Activated CD4-positive, alpha-beta memory T cell treated with anti-CD3 and anti-CD28 coated beads, Interleukin-2, amount 10 ng/mL, durations not matched to agents 7 days and 5 days (primary cell): ENCODE results near the gene TBC1D1. TPM values are rescaled to one million over a fixed set of nuclear protein-coding genes. Genes with fewer than 3 reads are reported as not detected.

Experiments
- CTCF ChIA-PET: fragments of 350-600 bp; sonication (Branson Sonifier 250); formaldehyde crosslinking; loops from one replicate; lab custom pipeline; 2021; ENCODE audit warnings: antibody characterized with exemption, inconsistent platforms; lab: Charles Lee
- POLR2A ChIA-PET: fragments of 350-600 bp; sonication (Branson Sonifier 250); formaldehyde crosslinking; loops from one replicate; lab custom pipeline; 2021; ENCODE audit warnings: antibody characterized with exemption; lab: Charles Lee
- DNase-seq: peaks from one replicate; pipeline ENCODE4 v3.0.0-alpha.2; 2020
- H3K27ac Mint-ChIP-seq: one replicate; pipeline ENCODE4 v1.8.0; 2021; ENCODE audit warnings: mild to moderate bottlenecking, mixed read lengths
- H3K27me3 Mint-ChIP-seq: one replicate; pipeline ENCODE4 v1.8.0; 2021; ENCODE audit warnings: mixed read lengths
- H3K36me3 Mint-ChIP-seq: one replicate; pipeline ENCODE4 v1.8.0; 2021; ENCODE audit warnings: low read depth, mixed read lengths
- H3K4me1 Mint-ChIP-seq: one replicate; pipeline ENCODE4 v1.8.0; 2021; ENCODE audit warnings: mixed read lengths
- H3K4me3 Mint-ChIP-seq: one replicate; pipeline ENCODE4 v1.8.0; 2021; ENCODE audit warnings: mild to moderate bottlenecking, mixed read lengths
- H3K9me3 Mint-ChIP-seq: one replicate; pipeline ENCODE4 v1.8.0; 2021; ENCODE audit warnings: mixed read lengths
- total RNA-seq, 2 experiments: library from RNA; stranded (reverse); gene quantifications; one replicate each; pipeline ENCODE4 v1.2.3, GENCODE V29; 2021

TBC1D1 gene
- total RNA-seq, 2 experiments from 2014 or later, result 58.8 to 62.3 TPM

DNA sequence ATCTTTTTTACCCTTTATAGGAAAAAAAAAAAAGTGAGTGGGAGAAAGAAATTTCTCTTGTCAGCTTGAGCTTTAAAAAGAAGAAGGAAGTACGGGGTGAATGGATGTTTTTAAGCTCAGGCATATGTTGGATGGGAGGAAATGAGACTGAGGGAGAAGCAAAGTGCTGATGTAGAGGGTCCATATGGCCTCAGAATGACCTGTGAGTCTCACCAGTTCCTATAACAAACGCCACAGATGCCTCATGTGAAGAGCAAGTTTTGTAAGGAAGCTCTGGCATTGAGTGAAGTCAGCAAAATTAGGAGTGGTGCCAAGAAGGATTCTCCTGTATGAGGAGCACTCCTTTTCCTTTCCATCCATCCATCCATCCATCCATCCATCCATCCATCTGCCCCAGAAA, 283.9 kb downstream of the TBC1D1 start:
- Mint-ChIP-seq H3K27me3 (peaks cover 30% of the 10 kb centered on the region), H3K36me3 (no peaks in the 10 kb centered on the region), H3K27ac (no peak overlapping the region), H3K9me3 (peaks cover 2% of the 10 kb centered on the region), H3K4me1 (peaks cover 40% of the 10 kb centered on the region), H3K4me3 (no peak overlapping the region)
- no peak for DNase-seq
- CTCF ChIA-PET, result interaction anchor here (0.8 to 8.6 kb wide), 9 partner anchors 14 to 555 kb away, joined by 3 to 98 read pairs (median 7); no protein-coding TSS in a partner anchor
- POLR2A ChIA-PET, result interaction anchor here (0.7 to 6.7 kb wide), 7 partner anchors 10 to 681 kb away, joined by 3 to 65 read pairs (median 4); no protein-coding TSS in a partner anchor

DNA sequence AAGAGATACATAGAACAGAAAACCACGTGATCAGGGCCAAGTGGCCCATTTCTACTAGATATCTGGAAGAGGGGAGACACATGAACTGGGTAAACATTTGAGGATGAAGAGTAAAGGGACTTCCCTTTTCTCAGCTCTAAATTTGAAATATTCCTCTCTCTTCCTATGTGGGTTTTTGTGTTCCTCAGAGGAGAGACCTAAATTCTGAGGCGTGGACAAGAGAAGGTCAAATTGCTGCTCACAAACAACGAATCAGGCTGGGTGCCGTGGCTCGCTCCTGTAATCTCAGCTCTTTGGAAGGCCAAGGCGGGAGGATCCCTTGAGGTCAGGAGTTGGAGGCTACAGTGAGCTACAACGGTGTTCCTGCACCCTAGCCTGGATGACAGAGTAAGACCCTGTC, 285.3 kb downstream of the TBC1D1 start:
- Mint-ChIP-seq H3K9me3 (peaks cover 2% of the 10 kb centered on the region), H3K4me1 (peaks cover 41% of the 10 kb centered on the region), H3K4me3 (no peak overlapping the region), H3K36me3 (no peaks in the 10 kb centered on the region), H3K27ac (no peak overlapping the region), H3K27me3 (peaks cover 37% of the 10 kb centered on the region)
- no peak for DNase-seq
- CTCF ChIA-PET, result interaction anchor here (0.5 to 8.6 kb wide), 8 partner anchors 10 to 551 kb away, joined by 3 to 98 read pairs (median 42); no protein-coding TSS in a partner anchor
- POLR2A ChIA-PET, result interaction anchor here (1.0 to 6.7 kb wide), 5 partner anchors 13 to 490 kb away, joined by 3 to 65 read pairs (median 5); no protein-coding TSS in a partner anchor

- peaks cover 1% of the 10 kb centered on the region for H3K9me3 Mint-ChIP-seq
- ChIA-PET POLR2A (interaction anchor here (0.6 to 6.7 kb wide), 13 partner anchors 13 to 627 kb away, joined by 3 to 65 read pairs (median 5); partner anchors contain the start of gene TLR1), CTCF (interaction anchor here (0.7 to 8.6 kb wide), 15 partner anchors 11 to 627 kb away, joined by 3 to 98 read pairs (median 11); no protein-coding TSS in a partner anchor)
- H3K4me1 Mint-ChIP-seq, result peaks cover 41% of the 10 kb centered on the region
- DNase-seq, result peak; percentile 74
- H3K4me3 Mint-ChIP-seq, result peak overlapping the region; percentile 39
- H3K27ac Mint-ChIP-seq, result peak overlapping the region; percentile 87
- H3K27me3 Mint-ChIP-seq, result peaks cover 39% of the 10 kb centered on the region
- no peaks in the 10 kb centered on the region for H3K36me3 Mint-ChIP-seq
Measured at GRCh38 chr4:38177035-38177546, 286.2 kb downstream of the TBC1D1 start.

DNA sequence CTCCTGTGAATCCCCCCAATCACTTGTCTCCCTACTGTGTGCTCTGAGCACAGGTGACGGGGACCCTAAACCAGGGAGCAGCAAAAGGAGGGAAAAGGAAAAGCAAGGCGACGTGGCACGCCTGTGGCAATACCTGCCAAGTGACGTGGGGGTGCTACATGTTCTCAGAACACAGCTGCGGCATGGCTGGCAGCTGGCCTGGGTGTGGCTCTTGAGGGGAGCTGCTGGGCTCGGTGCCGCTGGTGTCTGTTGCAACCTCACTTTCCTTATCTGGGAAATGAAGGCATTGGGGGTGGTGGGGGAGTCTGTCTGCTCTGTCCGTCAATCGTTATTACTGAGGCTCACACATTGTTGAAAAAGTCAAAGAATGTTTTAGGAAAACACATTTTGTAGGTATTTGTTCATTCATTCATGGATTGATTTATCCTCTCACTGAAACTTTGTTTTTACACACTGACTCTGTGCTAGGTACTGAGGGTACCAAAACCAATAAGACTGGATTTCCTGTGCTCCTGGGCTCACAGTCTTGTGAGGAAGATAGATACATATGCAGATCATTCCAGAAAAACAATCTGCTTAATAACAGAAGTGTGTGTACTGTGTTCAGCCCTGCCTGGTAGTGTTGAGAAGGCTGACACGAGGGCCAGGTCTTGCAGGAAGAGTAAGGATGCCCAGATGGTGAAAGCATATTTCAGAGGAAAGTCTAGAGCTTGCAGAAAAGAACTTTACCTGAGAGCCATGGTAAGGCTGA, 286.9 kb downstream of the TBC1D1 start:
- H3K4me1 Mint-ChIP-seq, result peaks cover 41% of the 10 kb centered on the region
- no peaks in the 10 kb centered on the region for H3K9me3 Mint-ChIP-seq
- H3K27ac Mint-ChIP-seq, result peak overlapping the region; percentile 87
- ChIA-PET POLR2A (interaction anchor here (1.0 to 6.7 kb wide), 13 partner anchors 14 to 626 kb away, joined by 3 to 65 read pairs (median 5); partner anchors contain the start of gene TLR1), CTCF (interaction anchor here (0.7 to 8.6 kb wide), 14 partner anchors 11 to 626 kb away, joined by 3 to 98 read pairs (median 13); no protein-coding TSS in a partner anchor)
- H3K4me3 Mint-ChIP-seq, result peak overlapping the region; percentile 18
- peak; percentile 55 for DNase-seq
- no peaks in the 10 kb centered on the region for H3K36me3 Mint-ChIP-seq
- peaks cover 34% of the 10 kb centered on the region for H3K27me3 Mint-ChIP-seq

GRCh38 chr4:38178392-38178995, 287.6 kb downstream of the TBC1D1 start:
- peaks cover 40% of the 10 kb centered on the region for H3K4me1 Mint-ChIP-seq

GRCh38 chr4:38179690-38180377, 288.9 kb downstream of the TBC1D1 start:
- ChIA-PET CTCF (interaction anchor here (0.6 to 8.6 kb wide), 55 partner anchors 11 to 690 kb away, joined by 3 to 98 read pairs (median 4); partner anchors contain the start of gene TLR10), POLR2A (interaction anchor here (0.7 to 6.7 kb wide), 10 partner anchors 47 to 551 kb away, joined by 3 to 65 read pairs (median 3); no protein-coding TSS in a partner anchor)
- DNase-seq, result peak; percentile 76
- H3K4me1 Mint-ChIP-seq, result peaks cover 38% of the 10 kb centered on the region
- H3K9me3 Mint-ChIP-seq, result no peaks in the 10 kb centered on the region
- no peak overlapping the region for H3K4me3 Mint-ChIP-seq
- H3K27me3 Mint-ChIP-seq, result peaks cover 42% of the 10 kb centered on the region
- no peak overlapping the region for H3K27ac Mint-ChIP-seq
- H3K36me3 Mint-ChIP-seq, result no peaks in the 10 kb centered on the region

More at GRCh38 chr4:38178392-38178995, 287.6 kb downstream of the TBC1D1 start:
- H3K4me3 Mint-ChIP-seq, result no peak overlapping the region
- no peak for DNase-seq
- peaks cover 35% of the 10 kb centered on the region for H3K27me3 Mint-ChIP-seq
- H3K27ac Mint-ChIP-seq, result peak overlapping the region; percentile 87
- no peaks in the 10 kb centered on the region for H3K9me3 Mint-ChIP-seq
- POLR2A ChIA-PET, result interaction anchor here (1.0 to 6.7 kb wide), 9 partner anchors 18 to 496 kb away, joined by 3 to 65 read pairs (median 9); no protein-coding TSS in a partner anchor
- no peaks in the 10 kb centered on the region for H3K36me3 Mint-ChIP-seq
- CTCF ChIA-PET, result interaction anchor here (0.6 to 8.6 kb wide), 28 partner anchors 12 to 604 kb away, joined by 3 to 98 read pairs (median 10); partner anchors contain the start of gene TLR10

DNA sequence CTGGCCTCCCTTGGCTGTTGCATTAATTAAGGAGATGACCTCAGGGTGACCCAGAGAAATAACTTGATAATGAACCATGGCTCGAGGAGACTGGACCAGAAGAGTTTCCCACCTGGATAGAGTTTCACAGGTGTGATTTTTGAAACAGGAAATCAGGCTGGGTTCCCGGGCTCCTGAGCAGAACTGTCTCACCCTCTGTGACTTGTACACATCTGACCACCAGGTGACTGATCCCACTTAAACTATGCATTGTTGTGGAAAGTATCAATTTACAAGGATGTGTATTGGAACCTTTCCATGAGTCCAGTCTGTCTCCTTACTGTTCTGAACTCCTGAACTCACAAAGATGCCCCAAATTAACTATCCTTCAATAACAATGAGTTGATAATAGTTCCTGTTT, 289.6 kb downstream of the TBC1D1 start:
- H3K9me3 Mint-ChIP-seq, result no peaks in the 10 kb centered on the region
- peaks cover 38% of the 10 kb centered on the region for H3K27me3 Mint-ChIP-seq
- no peak overlapping the region for H3K4me3 Mint-ChIP-seq
- peaks cover 34% of the 10 kb centered on the region for H3K4me1 Mint-ChIP-seq
- POLR2A ChIA-PET, result interaction anchor here (1.2 to 2.6 kb wide), 3 partner anchors 51 to 494 kb away, joined by 3 to 9 read pairs (median 4); no protein-coding TSS in a partner anchor
- CTCF ChIA-PET, result interaction anchor here (0.6 to 8.6 kb wide), 33 partner anchors 11 to 676 kb away, joined by 3 to 98 read pairs (median 5); partner anchors contain the start of genes TLR1 and TLR10
- no peak for DNase-seq
- no peak overlapping the region for H3K27ac Mint-ChIP-seq
- H3K36me3 Mint-ChIP-seq, result no peaks in the 10 kb centered on the region

GRCh38 chr4:38181286-38181685, 290.4 kb downstream of the TBC1D1 start:
- no peaks in the 10 kb centered on the region for H3K36me3 Mint-ChIP-seq

DNA sequence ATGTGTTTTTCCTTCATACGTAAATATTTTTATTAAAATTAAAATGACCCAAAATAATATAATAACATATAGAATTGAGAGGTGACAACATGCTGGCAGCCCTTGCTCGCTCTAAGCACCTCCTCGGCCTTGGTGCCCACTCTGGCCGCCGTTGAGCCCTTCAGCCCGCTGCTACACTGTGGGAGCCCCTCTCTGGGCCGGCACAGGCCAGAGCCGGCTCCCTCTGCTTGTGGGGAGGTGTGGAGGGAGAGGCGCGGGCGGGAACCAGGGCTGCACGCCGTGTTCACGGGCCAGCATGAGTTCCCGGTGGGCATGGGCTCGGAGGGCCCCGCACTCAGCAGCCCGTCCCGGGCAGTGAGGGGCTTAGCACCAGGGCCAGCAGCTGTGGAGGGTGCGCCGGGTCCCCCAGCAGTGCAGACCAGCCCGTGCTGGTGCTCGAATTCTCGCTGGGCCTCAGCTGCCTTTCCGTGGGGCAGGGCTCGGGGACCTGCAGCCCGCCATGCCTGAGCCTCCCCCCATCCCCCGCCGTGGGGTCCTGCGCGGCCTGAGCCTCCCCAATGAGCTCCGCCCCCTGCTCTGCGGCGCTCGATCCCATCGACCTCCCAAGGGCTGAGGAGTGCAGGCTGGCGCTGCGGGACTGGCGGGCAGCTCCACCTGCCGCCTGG, 291.6 kb downstream of the TBC1D1 start:
- CTCF ChIA-PET, result interaction anchor here (0.7 to 8.6 kb wide), 5 partner anchors 63 to 548 kb away, joined by 3 to 98 read pairs (median 63); no protein-coding TSS in a partner anchor
- Mint-ChIP-seq H3K27ac (no peak overlapping the region), H3K4me3 (no peak overlapping the region), H3K27me3 (peaks cover 42% of the 10 kb centered on the region), H3K9me3 (no peaks in the 10 kb centered on the region), H3K4me1 (peaks cover 21% of the 10 kb centered on the region), H3K36me3 (no peaks in the 10 kb centered on the region)
- no peak for DNase-seq
- POLR2A ChIA-PET, result no interaction called here

More at GRCh38 chr4:38181286-38181685, 290.4 kb downstream of the TBC1D1 start:
- no peak for DNase-seq
- CTCF ChIA-PET, result interaction anchor here (1.2 to 8.6 kb wide), 12 partner anchors 12 to 624 kb away, joined by 3 to 98 read pairs (median 38); partner anchors contain the start of genes TLR1 and TLR10
- H3K27ac Mint-ChIP-seq, result no peak overlapping the region
- peaks cover 37% of the 10 kb centered on the region for H3K27me3 Mint-ChIP-seq
- H3K9me3 Mint-ChIP-seq, result no peaks in the 10 kb centered on the region
- H3K4me1 Mint-ChIP-seq, result peaks cover 30% of the 10 kb centered on the region
- H3K4me3 Mint-ChIP-seq, result no peak overlapping the region
- POLR2A ChIA-PET, result interaction anchor here (1.2 kb wide), 1 partner anchor 139 kb away, joined by 3 read pairs; no protein-coding TSS in a partner anchor

- H3K4me1 Mint-ChIP-seq, result peaks cover 5% of the 10 kb centered on the region
- CTCF ChIA-PET, result interaction anchor here (1.1 to 1.8 kb wide), 2 partner anchors 106 to 491 kb away, joined by 3 to 10 read pairs; no protein-coding TSS in a partner anchor
- no peak for DNase-seq
- H3K4me3 Mint-ChIP-seq, result no peak overlapping the region
- H3K27me3 Mint-ChIP-seq, result peaks cover 35% of the 10 kb centered on the region
- no peaks in the 10 kb centered on the region for H3K36me3 Mint-ChIP-seq
- POLR2A ChIA-PET, result no interaction called here
- no peaks in the 10 kb centered on the region for H3K9me3 Mint-ChIP-seq
- no peak overlapping the region for H3K27ac Mint-ChIP-seq
Measured at GRCh38 chr4:38184404-38184803, 293.5 kb downstream of the TBC1D1 start.
